Endodermal cell (in vitro differentiated cells): ENCODE data around the gene MTA2. TPM values are rescaled to one million over a fixed set of nuclear protein-coding genes. Genes with fewer than 3 reads are reported as not detected.

ENCODE experiments used
- DNase-seq: peaks from one replicate; pipeline ENCODE4 v3.0.0-alpha.2; 2017
- H3K27ac ChIP-seq: 2 replicates; pipeline ENCODE4 v1.5.1; 2013; ENCODE audit warnings: mild to moderate bottlenecking, low read depth, low read length, moderate library complexity
- H3K27me3 ChIP-seq: 2 replicates; pipeline ENCODE4 v1.6.1; 2013; ENCODE audit warnings: mild to moderate bottlenecking, low read length, moderate library complexity; ENCODE audit not compliant: insufficient read depth, control insufficient read depth, poor library complexity, severe bottlenecking
- H3K36me3 ChIP-seq: 2 replicates; pipeline ENCODE4 v1.7.0; 2013; ENCODE audit warnings: mild to moderate bottlenecking, low read length, moderate library complexity; ENCODE audit not compliant: control insufficient read depth, insufficient read depth
- H3K4me1 ChIP-seq: one replicate; pipeline ENCODE4 v1.7.0; 2013; ENCODE audit warnings: low read length; ENCODE audit not compliant: control insufficient read depth, insufficient read depth
- H3K4me3 ChIP-seq: 2 replicates; pipeline ENCODE4 v1.5.1; 2013; ENCODE audit warnings: mild to moderate bottlenecking, low read length, moderate library complexity
- H3K9ac ChIP-seq: 2 replicates; pipeline ENCODE4 v1.6.1; 2013; ENCODE audit warnings: mild to moderate bottlenecking, low read length, moderate library complexity; ENCODE audit not compliant: poor library complexity, severe bottlenecking; ENCODE audit errors: extremely low read depth
- H3K9me3 ChIP-seq: 2 replicates; pipeline ENCODE4 v1.6.1; 2013; ENCODE audit warnings: mild to moderate bottlenecking, low read length, moderate library complexity; ENCODE audit not compliant: control insufficient read depth
- H3K27ac Mint-ChIP-seq: 2 replicates; pipeline ENCODE4 v1.8.0; 2020; ENCODE audit warnings: mixed read lengths
- H3K27me3 Mint-ChIP-seq: 2 replicates; pipeline ENCODE4 v1.8.0; 2021; ENCODE audit warnings: mild to moderate bottlenecking, mixed read lengths; ENCODE audit not compliant: insufficient read depth
- H3K36me3 Mint-ChIP-seq: 2 replicates; pipeline ENCODE4 v1.8.0; 2020; ENCODE audit warnings: low read depth, mixed read lengths
- H3K4me1 Mint-ChIP-seq: 2 replicates; pipeline ENCODE4 v1.8.0; 2020; ENCODE audit warnings: mixed read lengths
- H3K4me3 Mint-ChIP-seq: 2 replicates; pipeline ENCODE4 v1.8.0; 2020; ENCODE audit warnings: mild to moderate bottlenecking, moderate library complexity, mixed read lengths
- H3K9me3 Mint-ChIP-seq: 2 replicates; pipeline ENCODE4 v1.8.0; 2020; ENCODE audit warnings: mild to moderate bottlenecking, mixed read lengths
- WGBS, 2 experiments: methylation state at CpG; one replicate each; pipeline versions ENCODE4 v1.1.5 to v1.1.7; 2013; ENCODE audit warnings: missing lambda C conversion rate in 2 of 2, mixed read lengths in 1 of 2; ENCODE audit not compliant: insufficient coverage in 1 of 2, insufficient read length in 1 of 2; 5-methylcytosine and 5-hydroxymethylcytosine counted together
- total RNA-seq, 2 donors: library from RNA; stranded (reverse); fragmentation: NEBNext Ultra II Directional in 1 of 2; extraction: Animal tissue kit (Norgen Biotek cat#: 25700) in 1 of 2; gene quantifications; 2 replicates in 1 of 2; 3 replicates in 1 of 2; pipeline ENCODE4 v1.2.1, GENCODE V29; 2021
- TF ChIP-seq, protein P1 (sequence below): fragments of 200-600 bp; sonication (generic); conservative IDR thresholded peaks from 2 replicates; pipeline ENCODE4 v1.5.0; 2021; ENCODE audit warnings: antibody characterized with exemption, mild to moderate bottlenecking

The MTA2 gene
- total RNA-seq, 2 donors from 2014 or later, result 131 to 155 TPM

DNA sequence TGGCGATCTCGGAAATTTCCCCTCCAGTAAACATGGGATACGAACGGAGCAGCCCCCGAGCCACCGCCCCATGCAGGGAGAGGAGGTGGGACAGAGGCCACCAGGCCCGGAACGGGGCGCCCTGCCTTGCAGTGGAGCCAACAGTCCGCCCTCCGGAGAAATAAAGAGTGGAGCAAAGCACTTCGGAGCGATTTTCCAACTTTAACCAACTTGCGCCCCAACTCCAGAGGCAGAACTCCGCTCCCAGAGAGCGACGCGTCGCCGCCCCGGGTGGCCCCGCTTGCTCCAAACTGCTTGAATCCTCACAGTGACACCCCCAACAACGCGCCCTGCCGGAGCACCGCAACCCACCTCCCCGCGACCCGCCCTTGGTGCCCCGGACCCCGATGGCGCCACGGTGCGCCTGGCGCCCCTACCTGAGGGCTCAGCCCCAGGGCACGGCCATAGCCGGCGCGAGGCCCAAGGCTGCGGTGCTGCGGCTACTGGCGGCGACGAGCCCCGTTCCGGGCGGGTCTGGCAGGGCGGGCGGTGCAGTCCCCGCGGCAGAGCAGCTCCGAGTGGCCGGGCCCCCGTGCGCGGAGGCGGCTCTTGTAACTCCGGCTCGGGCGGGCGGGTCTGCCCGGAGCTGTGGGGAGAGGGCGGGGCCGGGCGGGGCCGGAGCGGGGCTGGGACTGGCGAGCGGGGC lies 55.3 kb downstream of the MTA2 start, which contains the start of gene AHNAK:
Gene AHNAK, minus strand, starts transcription at position 563 of the 685 bp plus-strand sequence. CDS start 10,708 bp downstream, outside the sequence.
- Mint-ChIP-seq H3K27ac (peak within 1 kb of the TSS; percentile 89), H3K9me3 (no peaks in the 10 kb centered on the region), H3K36me3 (peaks cover 2% of the 10 kb centered on the region), H3K4me1 (peaks cover 55% of the 10 kb centered on the region), H3K4me3 (peak within 1 kb of the TSS; percentile 92), H3K27me3 (peaks cover 60% of the 10 kb centered on the region)
- Histone ChIP-seq H3K9me3 (no peaks in the 10 kb centered on the region), H3K27me3 (no peaks in the 10 kb centered on the region), H3K4me1 (peaks cover 20% of the 10 kb centered on the region), H3K27ac (no peak within 1 kb of the TSS), H3K9ac (peak within 1 kb of the TSS; percentile 81), H3K36me3 (no peaks in the 10 kb centered on the region), H3K4me3 (peak within 1 kb of the TSS; percentile 88)
- TF ChIP-seq, protein P1, sequence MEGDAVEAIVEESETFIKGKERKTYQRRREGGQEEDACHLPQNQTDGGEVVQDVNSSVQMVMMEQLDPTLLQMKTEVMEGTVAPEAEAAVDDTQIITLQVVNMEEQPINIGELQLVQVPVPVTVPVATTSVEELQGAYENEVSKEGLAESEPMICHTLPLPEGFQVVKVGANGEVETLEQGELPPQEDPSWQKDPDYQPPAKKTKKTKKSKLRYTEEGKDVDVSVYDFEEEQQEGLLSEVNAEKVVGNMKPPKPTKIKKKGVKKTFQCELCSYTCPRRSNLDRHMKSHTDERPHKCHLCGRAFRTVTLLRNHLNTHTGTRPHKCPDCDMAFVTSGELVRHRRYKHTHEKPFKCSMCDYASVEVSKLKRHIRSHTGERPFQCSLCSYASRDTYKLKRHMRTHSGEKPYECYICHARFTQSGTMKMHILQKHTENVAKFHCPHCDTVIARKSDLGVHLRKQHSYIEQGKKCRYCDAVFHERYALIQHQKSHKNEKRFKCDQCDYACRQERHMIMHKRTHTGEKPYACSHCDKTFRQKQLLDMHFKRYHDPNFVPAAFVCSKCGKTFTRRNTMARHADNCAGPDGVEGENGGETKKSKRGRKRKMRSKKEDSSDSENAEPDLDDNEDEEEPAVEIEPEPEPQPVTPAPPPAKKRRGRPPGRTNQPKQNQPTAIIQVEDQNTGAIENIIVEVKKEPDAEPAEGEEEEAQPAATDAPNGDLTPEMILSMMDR, result no peak
- WGBS, 2 experiments, result 0 to 2% methylated on average over 9 to 66 of the region's 69 CpGs
- peak; percentile 90 for DNase-seq

DNA sequence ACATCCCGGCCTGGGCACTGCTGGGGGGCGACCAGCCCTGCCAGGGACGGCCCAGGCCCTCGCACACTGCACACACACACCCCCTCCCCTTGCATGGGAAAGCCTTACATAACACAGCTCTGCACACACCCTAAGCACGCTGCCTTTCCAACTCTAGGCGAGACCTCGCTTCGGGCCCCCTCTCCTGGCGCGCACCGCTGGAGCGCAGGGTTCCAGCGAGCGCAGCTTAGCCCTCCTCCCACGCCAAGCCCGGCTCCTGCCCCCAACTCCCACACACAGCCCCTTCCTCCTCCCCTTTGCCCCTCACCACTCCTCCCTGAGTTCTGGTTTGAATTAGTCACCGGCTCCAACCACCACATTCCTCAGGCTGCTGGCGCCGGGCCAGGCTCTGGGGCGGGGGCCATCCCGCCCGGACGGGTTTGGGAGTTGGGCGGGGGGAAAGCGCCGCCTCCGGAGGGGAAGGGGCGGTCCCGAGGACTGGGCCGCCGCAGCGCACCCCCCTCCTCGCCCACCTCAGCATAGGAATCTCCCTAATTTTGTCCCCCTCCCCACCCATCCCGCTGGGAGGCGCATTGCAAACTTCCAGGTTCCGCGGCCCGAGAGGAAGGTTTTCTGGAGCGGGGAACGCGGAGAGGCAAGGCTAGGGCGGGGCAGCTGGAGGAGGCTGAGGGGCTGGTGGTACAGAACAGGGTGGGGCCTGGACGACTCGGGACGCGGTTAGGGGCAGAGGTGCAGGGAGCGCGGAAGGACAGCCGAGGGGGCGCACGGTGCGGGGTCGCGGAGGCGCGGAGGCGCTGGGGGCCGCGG lies 56.0 kb downstream of the MTA2 start:
- TF ChIP-seq, protein P1, result peak; percentile 38
- Histone ChIP-seq H3K4me3 (peak overlapping the region; percentile 88), H3K9me3 (no peaks in the 10 kb centered on the region), H3K27me3 (no peaks in the 10 kb centered on the region), H3K36me3 (peaks cover 6% of the 10 kb centered on the region), H3K9ac (peak overlapping the region; percentile 81), H3K27ac (no peak overlapping the region), H3K4me1 (peaks cover 20% of the 10 kb centered on the region)
- 0% methylated on average over 2 to 58 of the region's 59 CpGs for WGBS, 2 experiments
- peak; percentile 93 for DNase-seq
- peaks cover 58% of the 10 kb centered on the region for H3K4me1 Mint-ChIP-seq
- peaks cover 60% of the 10 kb centered on the region for H3K27me3 Mint-ChIP-seq
- H3K4me3 Mint-ChIP-seq, result peak overlapping the region; percentile 92
- peaks cover 2% of the 10 kb centered on the region for H3K36me3 Mint-ChIP-seq
- no peaks in the 10 kb centered on the region for H3K9me3 Mint-ChIP-seq
- H3K27ac Mint-ChIP-seq, result peak overlapping the region; percentile 89

DNA sequence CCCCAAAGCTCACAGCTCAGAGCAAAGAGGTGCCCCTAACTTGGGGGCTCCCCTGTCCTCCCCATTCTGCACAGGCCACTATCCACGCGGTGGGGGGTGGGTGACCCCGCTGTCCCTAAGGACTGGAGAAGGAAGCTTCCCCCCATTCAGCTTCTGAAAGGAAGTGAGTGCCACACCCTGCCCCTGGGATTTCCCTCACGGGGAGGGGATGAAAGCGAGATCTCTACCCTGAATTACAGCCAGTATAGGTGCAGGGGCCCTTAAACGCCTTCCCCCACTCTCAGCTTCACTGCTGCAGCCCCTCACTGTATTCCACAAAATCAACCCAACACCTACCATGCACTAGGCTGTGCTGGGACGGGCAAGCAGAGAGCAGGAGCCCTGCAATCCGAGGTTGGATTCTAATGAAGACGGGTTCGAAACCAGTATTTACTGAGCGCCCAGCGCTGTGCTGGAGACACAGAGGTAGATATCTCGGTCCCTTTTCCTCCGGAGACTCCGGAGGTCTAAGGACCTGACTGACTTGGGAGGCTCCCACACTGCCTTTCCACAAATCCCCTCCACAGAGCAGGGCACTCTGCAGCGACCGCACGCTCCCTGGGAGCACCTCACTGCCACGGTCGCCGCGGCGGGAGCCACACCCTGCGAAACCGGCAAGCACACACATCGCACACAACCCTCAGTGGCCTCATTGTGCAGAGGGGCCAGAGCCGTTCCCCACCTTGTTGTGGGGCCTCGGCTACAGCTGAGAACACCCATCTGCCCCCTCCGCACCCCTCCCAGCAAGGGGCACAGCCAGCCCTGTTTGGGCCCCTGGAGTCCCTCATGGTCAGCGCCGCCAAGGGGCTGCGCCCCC lies 56.9 kb downstream of the MTA2 start:
- Histone ChIP-seq H3K4me3 (peak overlapping the region; percentile 88), H3K9ac (peak overlapping the region; percentile 81), H3K9me3 (no peaks in the 10 kb centered on the region), H3K36me3 (peaks cover 11% of the 10 kb centered on the region), H3K27ac (no peak overlapping the region), H3K27me3 (no peaks in the 10 kb centered on the region), H3K4me1 (peaks cover 20% of the 10 kb centered on the region)
- peak; percentile 65 for DNase-seq
- peaks cover 55% of the 10 kb centered on the region for H3K4me1 Mint-ChIP-seq
- H3K9me3 Mint-ChIP-seq, result no peaks in the 10 kb centered on the region
- peak overlapping the region; percentile 92 for H3K4me3 Mint-ChIP-seq
- TF ChIP-seq, protein P1, result no peak
- H3K36me3 Mint-ChIP-seq, result peaks cover 2% of the 10 kb centered on the region
- peaks cover 55% of the 10 kb centered on the region for H3K27me3 Mint-ChIP-seq
- no peak overlapping the region for H3K27ac Mint-ChIP-seq
- WGBS, 2 experiments, result 6 to 13% methylated on average over 10 to 32 of the region's 32 CpGs
